ENCODE data around the gene EFR3B. TPM values are rescaled to one million over a fixed set of nuclear protein-coding genes. Genes with fewer than 3 reads are reported as not detected.

Gene EFR3B
- total RNA-seq, 1 donor from 2014 or later: 40.7 TPM

- Mint-ChIP-seq H3K27ac (ENCODE audit: unreplicated experiment) (no peak overlapping the region), H3K27me3 (ENCODE audit: low read depth) (no peaks in the 10 kb centered on the region), H3K9me3 (no peaks in the 10 kb centered on the region), H3K4me1 (peaks cover 23% of the 10 kb centered on the region), H3K4me3 (no peak overlapping the region), H3K36me3 (ENCODE audit: low read depth) (no peaks in the 10 kb centered on the region)
- no peak for DNase-seq (ENCODE audit: low read depth, low spot score)
- no peak for TF ChIP-seq CTCF (conservative IDR thresholded peaks at IDR 0.05)
Observed at GRCh38 chr2:25053041-25053440, 11.2 kb downstream of the EFR3B start.

GRCh38 chr2:25054720-25055119, 12.8 kb downstream of the EFR3B start:
- Mint-ChIP-seq H3K9me3 (no peaks in the 10 kb centered on the region), H3K27me3 (ENCODE audit: low read depth) (no peaks in the 10 kb centered on the region), H3K36me3 (ENCODE audit: low read depth) (no peaks in the 10 kb centered on the region), H3K4me3 (no peak overlapping the region), H3K4me1 (peaks cover 23% of the 10 kb centered on the region), H3K27ac (ENCODE audit: unreplicated experiment) (peak overlapping the region; percentile 45)
- no peak for DNase-seq (ENCODE audit: low read depth, low spot score)
- TF ChIP-seq CTCF (conservative IDR thresholded peaks at IDR 0.05): no peak

GRCh38 chr2:25055376-25055920, 13.6 kb downstream of the EFR3B start:
- no peak for TF ChIP-seq CTCF (conservative IDR thresholded peaks at IDR 0.05)
- peaks cover 23% of the 10 kb centered on the region for H3K4me1 Mint-ChIP-seq
- no peaks in the 10 kb centered on the region for H3K27me3 Mint-ChIP-seq (ENCODE audit: low read depth)

GRCh38 chr2:25056098-25056821, 14.4 kb downstream of the EFR3B start:
- Mint-ChIP-seq H3K4me3 (no peak overlapping the region), H3K9me3 (no peaks in the 10 kb centered on the region), H3K27ac (ENCODE audit: unreplicated experiment) (no peak overlapping the region), H3K27me3 (ENCODE audit: low read depth) (no peaks in the 10 kb centered on the region), H3K4me1 (peaks cover 23% of the 10 kb centered on the region), H3K36me3 (ENCODE audit: low read depth) (no peaks in the 10 kb centered on the region)
- no peak for DNase-seq (ENCODE audit: low read depth, low spot score)
- TF ChIP-seq CTCF (conservative IDR thresholded peaks at IDR 0.05): no peak

More at GRCh38 chr2:25055376-25055920, 13.6 kb downstream of the EFR3B start:
- DNase-seq (ENCODE audit: low read depth, low spot score): no peak
- Mint-ChIP-seq H3K9me3 (no peaks in the 10 kb centered on the region), H3K27ac (ENCODE audit: unreplicated experiment) (no peak overlapping the region), H3K36me3 (ENCODE audit: low read depth) (no peaks in the 10 kb centered on the region), H3K4me3 (no peak overlapping the region)

- Mint-ChIP-seq H3K4me3 (peak overlapping the region; percentile 35), H3K36me3 (ENCODE audit: low read depth) (peaks cover 4% of the 10 kb centered on the region), H3K27ac (ENCODE audit: unreplicated experiment) (peak overlapping the region; percentile 76), H3K27me3 (ENCODE audit: low read depth) (no peaks in the 10 kb centered on the region), H3K4me1 (peaks cover 34% of the 10 kb centered on the region), H3K9me3 (peaks cover 6% of the 10 kb centered on the region)
- no peak for TF ChIP-seq CTCF (conservative IDR thresholded peaks at IDR 0.05)
- peak; percentile 41 for DNase-seq (ENCODE audit: low read depth, low spot score)
Observed at GRCh38 chr2:25062511-25062917, 20.6 kb downstream of the EFR3B start.

Measured in neural crest cell (in vitro differentiated cells).